Measurements from ENCODE around the gene RAD23A. TPM values are rescaled to one million over a fixed set of nuclear protein-coding genes. Genes with fewer than 3 reads are reported as not detected.

RAD23A gene
- total RNA-seq, 1 experiment from 2014 or later: 354 TPM

GRCh38 chr19:13003081-13003480 is 57.4 kb downstream of the RAD23A start:
- Histone ChIP-seq H3K36me3 (peaks cover 88% of the 10 kb centered on the region), H3K9me3 (no peaks in the 10 kb centered on the region), H3K4me3 (peak overlapping the region; percentile 48), H3K27me3 (no peaks in the 10 kb centered on the region)
- DNase-seq: no peak

Other genes starting within 250 kb of the RAD23A start
- gene FBXW9, start 249.2 kb upstream of the RAD23A start, total RNA-seq (2014; rRNA removed; shearing (Covaris generic); ENCODE audit: low replicate concordance): 31.3 and 46.1 TPM in 2 replicates
- 83.5 and 84.5 TPM in 2 replicates for gene TNPO2, start 221.9 kb upstream of the RAD23A start, total RNA-seq (2014; rRNA removed; shearing (Covaris generic); ENCODE audit: low replicate concordance)
- 816 and 999 TPM in 2 replicates for gene TRIR, start 211.2 kb upstream of the RAD23A start, total RNA-seq (2014; rRNA removed; shearing (Covaris generic); ENCODE audit: low replicate concordance)
- 273 and 316 TPM in 2 replicates for gene GET3, start 208.4 kb upstream of the RAD23A start, total RNA-seq (2014; rRNA removed; shearing (Covaris generic); ENCODE audit: low replicate concordance)
- 0.30 TPM in 1 of 2 replicates, not detected in the other for gene BEST2, start 194.1 kb upstream of the RAD23A start, total RNA-seq (2014; rRNA removed; shearing (Covaris generic); ENCODE audit: low replicate concordance)
- gene HOOK2, start 170.3 kb upstream of the RAD23A start, total RNA-seq (2014; rRNA removed; shearing (Covaris generic); ENCODE audit: low replicate concordance): 23.1 and 48.2 TPM in 2 replicates
- gene JUNB, start 154.4 kb upstream of the RAD23A start, total RNA-seq (2014; rRNA removed; shearing (Covaris generic); ENCODE audit: low replicate concordance): 82.5 and 125 TPM in 2 replicates
- gene PRDX2, start 144.1 kb upstream of the RAD23A start, total RNA-seq (2014; rRNA removed; shearing (Covaris generic); ENCODE audit: low replicate concordance): 279 and 325 TPM in 2 replicates
- gene THSD8, start 143.8 kb upstream of the RAD23A start, total RNA-seq (2014; rRNA removed; shearing (Covaris generic); ENCODE audit: low replicate concordance): 0.99 TPM in 1 of 2 replicates, not detected in the other
- 153 and 219 TPM in 2 replicates for gene RNASEH2A, start 139.3 kb upstream of the RAD23A start, total RNA-seq (2014; rRNA removed; shearing (Covaris generic); ENCODE audit: low replicate concordance)
- gene RTBDN, start 111.3 kb upstream of the RAD23A start, total RNA-seq (2014; rRNA removed; shearing (Covaris generic); ENCODE audit: low replicate concordance): 0.95 TPM in 1 of 2 replicates, not detected in the other
- 3.4 and 9.8 TPM in 2 replicates for gene MAST1, start 107.3 kb upstream of the RAD23A start, total RNA-seq (2014; rRNA removed; shearing (Covaris generic); ENCODE audit: low replicate concordance)
- gene DNASE2, start 64.4 kb upstream of the RAD23A start, total RNA-seq (2014; rRNA removed; shearing (Covaris generic); ENCODE audit: low replicate concordance): 23.1 and 38.1 TPM in 2 replicates
- not detected in 2 replicates for gene KLF1, start 58.7 kb upstream of the RAD23A start, total RNA-seq (2014; rRNA removed; shearing (Covaris generic); ENCODE audit: low replicate concordance)
- gene GCDH, start 54.7 kb upstream of the RAD23A start, total RNA-seq (2014; rRNA removed; shearing (Covaris generic); ENCODE audit: low replicate concordance): 44.1 and 86.8 TPM in 2 replicates
- 1.7 and 2.4 TPM in 2 replicates for gene SYCE2, start 26.6 kb upstream of the RAD23A start, total RNA-seq (2014; rRNA removed; shearing (Covaris generic); ENCODE audit: low replicate concordance)
- gene FARSA, start 12.2 kb upstream of the RAD23A start, total RNA-seq (2014; rRNA removed; shearing (Covaris generic); ENCODE audit: low replicate concordance): 184 and 410 TPM in 2 replicates
- 1,902 and 1,921 TPM in 2 replicates for gene CALR, start 7.3 kb upstream of the RAD23A start, total RNA-seq (2014; rRNA removed; shearing (Covaris generic); ENCODE audit: low replicate concordance)
- 225 and 240 TPM in 2 replicates for gene GADD45GIP1, start 11.4 kb downstream of the RAD23A start, total RNA-seq (2014; rRNA removed; shearing (Covaris generic); ENCODE audit: low replicate concordance)
- gene DAND5, start 23.7 kb downstream of the RAD23A start, total RNA-seq (2014; rRNA removed; shearing (Covaris generic); ENCODE audit: low replicate concordance): 0.33 and 1.2 TPM in 2 replicates
- gene NFIX, start 49.6 kb downstream of the RAD23A start, total RNA-seq (2014; rRNA removed; shearing (Covaris generic); ENCODE audit: low replicate concordance): 53.9 and 78.0 TPM in 2 replicates
- not detected in 2 replicates for gene LYL1, start 157.0 kb downstream of the RAD23A start, total RNA-seq (2014; rRNA removed; shearing (Covaris generic); ENCODE audit: low replicate concordance)
- gene TRMT1, start 170.9 kb downstream of the RAD23A start, total RNA-seq (2014; rRNA removed; shearing (Covaris generic); ENCODE audit: low replicate concordance): 127 and 172 TPM in 2 replicates
- gene NACC1, start 172.4 kb downstream of the RAD23A start, total RNA-seq (2014; rRNA removed; shearing (Covaris generic); ENCODE audit: low replicate concordance): 44.6 and 96.4 TPM in 2 replicates
- gene STX10, start 204.5 kb downstream of the RAD23A start, total RNA-seq (2014; rRNA removed; shearing (Covaris generic); ENCODE audit: low replicate concordance): 281 and 371 TPM in 2 replicates
- 39.0 and 80.1 TPM in 2 replicates for gene IER2, start 204.5 kb downstream of the RAD23A start, total RNA-seq (2014; rRNA removed; shearing (Covaris generic); ENCODE audit: low replicate concordance)

Measured in MG63 (cell line).